Measurements from ENCODE around the gene DNMBP. TPM values are rescaled to one million over a fixed set of nuclear protein-coding genes. Genes with fewer than 3 reads are reported as not detected.
"Not testable (repeated sequence)": the region's sequence is repeated elsewhere in the genome, so short reads cannot be mapped to it uniquely, and the experiment has no call there.

DNMBP gene
- total RNA-seq, 1 donor, result 14.1 TPM

DNA sequence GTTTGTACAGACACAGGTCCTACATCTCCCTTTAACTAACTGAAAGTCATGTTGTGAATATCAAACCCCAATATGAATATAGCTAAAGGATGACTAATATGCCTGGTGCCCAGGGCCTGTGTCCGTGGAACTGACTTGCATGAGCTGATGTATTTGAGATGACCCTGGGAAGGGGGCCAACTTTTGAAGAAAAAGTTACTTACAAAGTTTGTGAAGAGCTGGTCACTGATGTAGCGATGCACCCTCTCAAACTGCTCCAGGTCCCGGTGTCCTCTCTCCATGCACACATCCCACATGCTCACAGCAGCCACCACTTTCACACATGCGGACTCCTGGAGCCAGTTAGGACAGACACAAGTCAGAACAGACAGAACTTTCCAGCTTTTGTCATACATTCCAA, 121.1 kb downstream of the DNMBP start:
- H3K9me3 ChIP-seq (ENCODE audit: low read depth, low read length), result no peaks in the 10 kb centered on the region
- H3K4me1 ChIP-seq (ENCODE audit: insufficient read depth, low read length), result no peaks in the 10 kb centered on the region
- no peaks in the 10 kb centered on the region for H3K27me3 ChIP-seq (ENCODE audit: insufficient read depth, low read length)
- no peak overlapping the region for H3K4me3 ChIP-seq (ENCODE audit: low read length)

DNA sequence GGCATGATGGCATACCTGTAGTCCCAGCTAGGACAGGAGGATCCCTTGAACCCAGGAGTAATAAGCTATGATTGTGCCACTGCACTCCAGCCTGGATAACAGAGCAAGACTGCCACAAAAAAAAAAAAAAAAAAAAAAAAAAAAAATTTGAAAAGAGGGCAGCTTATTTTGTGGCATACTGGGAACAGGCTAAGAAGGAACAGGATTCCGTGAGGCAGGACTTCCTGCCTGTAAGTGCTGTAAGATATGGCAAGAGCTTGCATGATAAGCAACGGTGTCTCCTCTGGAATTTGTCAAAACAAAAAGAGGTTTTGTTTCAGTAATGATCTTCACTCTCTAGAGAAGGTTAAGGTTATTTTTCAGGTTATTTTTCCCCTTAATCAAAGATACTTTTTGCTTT, 126.2 kb downstream of the DNMBP start:
- Histone ChIP-seq H3K4me1 (ENCODE audit: insufficient read depth, low read length) (no peaks in the 10 kb centered on the region), H3K4me3 (ENCODE audit: low read length) (no peak overlapping the region), H3K27me3 (ENCODE audit: insufficient read depth, low read length) (no peaks in the 10 kb centered on the region), H3K9me3 (ENCODE audit: low read depth, low read length) (no peaks in the 10 kb centered on the region)

DNA sequence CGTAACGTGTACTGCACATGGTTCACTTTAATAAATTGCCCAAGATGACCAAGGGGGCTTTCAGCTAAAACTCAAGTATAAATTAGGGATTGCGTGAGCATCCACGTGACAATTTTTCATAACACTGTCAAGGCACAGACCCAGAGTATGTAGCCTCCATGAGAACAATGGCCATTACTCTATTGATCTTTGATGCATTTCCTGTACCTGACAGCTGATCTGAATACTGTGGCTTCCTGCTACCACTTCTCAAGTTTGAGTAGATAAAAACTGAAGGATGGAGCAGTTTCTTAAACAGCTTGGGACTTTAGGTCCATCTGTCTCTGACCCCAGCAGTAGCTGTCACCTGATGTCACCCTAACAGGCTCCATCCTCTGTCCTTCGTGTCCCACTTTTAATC, 128.4 kb downstream of the DNMBP start:
- Histone ChIP-seq H3K4me1 (ENCODE audit: insufficient read depth, low read length) (no peaks in the 10 kb centered on the region), H3K9me3 (ENCODE audit: low read depth, low read length) (no peaks in the 10 kb centered on the region), H3K27me3 (ENCODE audit: insufficient read depth, low read length) (no peaks in the 10 kb centered on the region), H3K4me3 (ENCODE audit: low read length) (no peak overlapping the region)

DNA sequence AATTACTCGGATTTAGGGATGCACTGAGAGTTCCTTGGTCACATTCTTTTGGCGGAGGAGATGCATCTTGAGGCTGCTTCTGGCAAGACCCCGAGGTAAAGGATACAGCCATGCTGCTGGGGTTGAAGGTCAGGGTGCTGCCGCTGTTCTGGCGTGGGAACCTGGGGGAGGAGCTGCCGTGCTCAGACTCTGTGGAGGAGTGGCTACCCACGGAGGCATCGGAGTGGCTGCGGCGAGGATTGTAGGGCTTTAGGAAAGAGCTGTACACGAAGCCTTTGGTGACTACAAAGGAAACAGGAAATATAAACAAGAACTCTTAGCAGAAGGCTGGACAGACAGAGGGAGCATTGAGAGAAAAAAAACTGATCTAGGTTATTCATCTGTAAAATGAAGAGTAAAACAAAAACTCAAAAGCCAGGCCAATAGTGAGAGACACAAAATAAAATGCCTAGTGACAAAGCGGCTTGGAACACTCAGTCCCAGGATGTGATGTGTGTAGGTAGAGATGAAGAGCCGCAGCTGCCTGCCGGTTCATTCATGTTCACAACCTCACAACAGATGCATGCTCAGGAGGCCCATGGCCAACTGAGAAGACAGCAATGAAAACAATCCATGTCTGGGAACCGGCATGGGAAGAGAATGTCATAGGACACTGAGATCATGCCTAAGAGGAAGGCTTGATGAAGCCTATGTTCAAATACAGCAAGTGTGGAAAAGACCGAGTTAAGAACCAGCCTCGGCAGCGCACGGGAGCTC, 129.5 kb downstream of the DNMBP start:
- Histone ChIP-seq H3K27me3 (ENCODE audit: insufficient read depth, low read length) (no peaks in the 10 kb centered on the region), H3K4me3 (ENCODE audit: low read length) (no peak overlapping the region), H3K4me1 (ENCODE audit: insufficient read depth, low read length) (no peaks in the 10 kb centered on the region), H3K9me3 (ENCODE audit: low read depth, low read length) (no peaks in the 10 kb centered on the region)

DNA sequence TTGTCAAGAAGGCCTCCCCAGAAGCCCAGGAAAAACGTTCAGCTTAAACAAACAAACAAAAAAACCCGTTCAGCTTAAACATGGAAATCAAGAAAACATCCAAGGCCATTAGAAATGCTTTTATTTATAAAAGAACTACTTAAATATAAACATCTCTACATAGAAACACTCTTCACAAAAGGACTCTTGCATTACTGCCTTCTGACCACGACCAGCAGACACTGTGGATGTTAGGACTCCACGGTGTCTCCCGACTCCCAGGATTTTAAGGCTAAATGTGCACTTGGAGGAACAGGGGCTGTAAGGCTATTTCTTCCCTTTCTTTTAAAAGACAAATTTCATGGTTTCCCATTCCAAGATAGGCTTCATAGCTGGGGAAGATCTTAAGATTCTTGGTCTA, 134.3 kb downstream of the DNMBP start:
- Histone ChIP-seq H3K4me1 (ENCODE audit: insufficient read depth, low read length) (peaks cover 2% of the 10 kb centered on the region), H3K9me3 (ENCODE audit: low read depth, low read length) (no peaks in the 10 kb centered on the region), H3K27me3 (ENCODE audit: insufficient read depth, low read length) (peaks cover 8% of the 10 kb centered on the region), H3K4me3 (ENCODE audit: low read length) (no peak overlapping the region)

DNA sequence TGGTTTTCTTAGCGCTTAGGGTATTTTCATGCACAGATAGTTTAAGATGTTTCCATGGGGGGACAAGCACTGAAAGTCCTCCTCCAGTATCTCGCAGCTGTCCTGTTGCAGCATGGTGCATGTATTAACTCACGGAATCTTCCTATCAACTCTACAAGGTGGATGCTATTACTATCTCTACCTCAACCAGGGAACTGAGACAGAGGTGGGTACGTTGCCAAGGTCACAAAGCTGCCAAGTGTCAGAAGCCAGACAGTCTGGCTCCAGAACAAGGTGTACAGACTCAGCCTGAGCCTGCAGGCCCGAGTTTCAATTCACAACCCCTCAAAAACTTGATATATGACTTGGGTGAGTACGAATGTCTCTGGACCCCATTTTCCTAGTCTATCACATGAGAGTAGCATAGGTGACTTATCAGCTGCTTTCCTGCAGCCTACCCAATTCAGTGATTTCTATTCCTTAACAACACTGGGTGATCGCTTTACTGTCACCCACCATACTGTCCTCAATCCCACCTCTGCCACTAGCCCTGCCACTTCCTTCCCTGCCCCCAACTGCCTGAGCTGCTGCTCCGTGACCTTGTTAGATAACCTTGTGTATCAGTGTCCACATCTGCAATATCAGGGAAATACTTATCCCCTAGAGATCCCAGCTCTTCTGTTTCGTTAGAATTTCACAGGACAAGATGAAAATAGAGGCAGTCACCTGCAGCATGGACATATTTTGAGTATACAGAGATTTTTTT, 135.2 kb downstream of the DNMBP start:
- H3K9me3 ChIP-seq (ENCODE audit: low read depth, low read length), result no peaks in the 10 kb centered on the region
- peaks cover 8% of the 10 kb centered on the region for H3K27me3 ChIP-seq (ENCODE audit: insufficient read depth, low read length)
- peaks cover 11% of the 10 kb centered on the region for H3K4me1 ChIP-seq (ENCODE audit: insufficient read depth, low read length)
- no peak overlapping the region for H3K4me3 ChIP-seq (ENCODE audit: low read length)

DNA sequence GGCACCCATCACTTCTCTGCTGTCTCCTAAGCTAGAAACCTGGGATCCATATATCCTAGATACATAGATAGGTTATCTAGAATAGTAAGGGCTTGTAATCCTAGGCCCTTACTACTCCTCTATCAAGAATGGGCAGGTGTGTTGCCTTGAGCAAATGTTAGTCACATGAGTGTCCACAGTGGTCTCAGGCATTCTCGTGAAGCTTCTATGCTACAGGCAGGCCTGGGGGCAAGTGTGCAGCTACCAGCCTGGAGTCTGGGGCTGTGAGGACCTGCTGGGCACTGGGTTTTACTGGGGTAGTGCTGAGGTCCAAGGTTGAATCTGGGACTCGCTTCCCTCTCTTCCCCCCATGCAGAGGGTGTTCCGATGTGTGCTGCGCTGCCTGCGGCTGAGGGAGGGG, 135.9 kb downstream of the DNMBP start:
- Histone ChIP-seq H3K27me3 (ENCODE audit: insufficient read depth, low read length) (peaks cover 15% of the 10 kb centered on the region), H3K9me3 (ENCODE audit: low read depth, low read length) (no peaks in the 10 kb centered on the region), H3K4me1 (ENCODE audit: insufficient read depth, low read length) (peaks cover 11% of the 10 kb centered on the region), H3K4me3 (ENCODE audit: low read length) (no peak overlapping the region)

DNA sequence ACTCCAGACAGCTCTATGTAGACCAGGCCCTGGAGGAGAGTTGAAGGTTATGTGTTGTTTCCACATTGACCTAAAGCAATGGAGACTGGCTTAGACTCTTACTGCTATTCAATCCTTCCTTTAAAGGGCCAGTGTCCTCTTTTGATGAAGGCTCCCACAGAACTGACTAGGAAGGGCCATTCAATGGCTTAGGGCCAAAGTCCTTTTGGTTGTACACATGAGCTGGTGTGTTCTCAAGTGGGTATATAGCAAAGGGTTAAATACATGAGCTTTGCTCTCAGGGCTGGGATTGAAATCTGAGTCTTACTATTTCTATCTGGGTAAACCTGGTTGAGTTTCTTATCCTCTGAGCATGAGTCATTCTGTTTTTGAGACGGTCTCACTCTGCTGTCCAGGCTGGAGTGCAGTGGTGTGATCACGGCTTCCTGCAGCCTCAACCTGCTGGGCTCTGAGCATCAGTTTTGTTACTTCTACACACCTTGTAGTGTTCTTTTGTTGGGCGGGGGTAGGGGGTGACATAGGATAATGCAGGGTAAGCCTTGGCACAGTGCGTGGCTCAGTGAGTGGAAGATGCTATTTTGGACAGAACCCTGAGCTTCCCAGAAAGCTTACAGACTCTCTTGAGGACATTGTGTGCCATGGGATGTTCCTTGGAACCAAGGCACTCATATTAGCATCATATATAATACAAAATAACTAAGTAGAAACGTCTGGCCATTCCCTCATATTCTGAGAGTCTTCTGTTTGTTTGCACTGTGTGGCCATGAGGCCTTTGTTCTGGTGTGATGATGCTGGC, 137.2 kb downstream of the DNMBP start:
- H3K4me3 ChIP-seq (ENCODE audit: low read length), result no peak overlapping the region
- H3K27me3 ChIP-seq (ENCODE audit: insufficient read depth, low read length), result peaks cover 16% of the 10 kb centered on the region
- no peaks in the 10 kb centered on the region for H3K9me3 ChIP-seq (ENCODE audit: low read depth, low read length)
- peaks cover 11% of the 10 kb centered on the region for H3K4me1 ChIP-seq (ENCODE audit: insufficient read depth, low read length)

DNA sequence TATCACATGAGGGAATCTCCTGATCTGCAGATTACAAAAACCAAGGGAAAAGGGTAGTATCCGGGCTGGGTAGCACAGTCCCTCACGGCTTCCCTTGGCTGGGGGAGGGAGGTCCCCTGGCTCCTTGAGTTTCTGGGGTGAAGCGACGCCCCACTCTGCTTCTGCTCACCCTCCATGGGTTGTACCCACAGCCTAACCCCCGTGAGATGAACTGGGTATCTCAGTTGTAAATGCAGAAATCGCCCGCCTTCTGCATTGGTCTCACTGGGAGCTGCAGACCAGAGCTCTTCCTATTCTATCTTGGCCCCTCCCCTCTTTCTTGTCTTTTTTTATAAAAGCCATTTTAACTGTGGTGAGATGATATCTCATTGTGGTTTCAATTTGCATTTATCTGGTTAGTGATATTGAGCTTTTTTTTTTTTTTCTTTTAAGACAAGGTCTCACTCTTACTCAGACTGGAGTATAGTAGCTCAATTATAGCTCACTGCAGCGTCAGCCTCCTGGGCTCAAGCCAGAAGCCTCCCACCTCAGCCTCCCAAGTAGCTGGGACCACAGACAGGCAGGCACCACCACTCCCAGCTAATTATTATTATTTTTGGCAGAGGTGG, 139.5 kb downstream of the DNMBP start:
- peaks cover 11% of the 10 kb centered on the region for H3K4me1 ChIP-seq (ENCODE audit: insufficient read depth, low read length)
- H3K9me3 ChIP-seq (ENCODE audit: low read depth, low read length), result no peaks in the 10 kb centered on the region
- peaks cover 16% of the 10 kb centered on the region for H3K27me3 ChIP-seq (ENCODE audit: insufficient read depth, low read length)
- no peak overlapping the region for H3K4me3 ChIP-seq (ENCODE audit: low read length)

DNA sequence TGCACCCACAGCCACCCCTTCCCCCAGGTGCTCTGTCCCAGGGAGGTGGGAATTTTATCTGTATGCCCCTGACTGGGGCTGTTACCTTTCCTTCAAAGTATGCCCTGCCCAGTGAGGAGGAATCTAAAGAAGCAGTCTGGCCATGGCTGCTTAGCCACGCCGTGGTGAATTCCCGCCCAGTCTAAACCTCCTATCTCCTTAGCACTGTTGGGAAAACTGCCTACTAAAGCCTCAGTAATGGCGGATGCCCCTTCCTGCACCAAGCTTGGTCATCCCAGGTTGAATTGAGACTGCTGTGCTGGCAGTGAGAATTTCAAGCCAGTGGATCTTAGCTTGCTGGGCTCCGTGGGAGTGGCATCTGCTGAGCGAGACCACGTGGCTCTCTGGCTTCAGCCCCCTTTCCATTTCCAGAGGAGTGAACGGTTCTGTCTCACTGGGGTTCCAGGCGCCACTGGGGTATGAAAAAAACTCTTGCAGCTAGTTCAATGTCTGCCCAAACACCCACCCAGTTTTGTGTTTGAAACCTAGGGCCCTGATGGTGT, 140.1 kb downstream of the DNMBP start:
- Histone ChIP-seq H3K27me3 (ENCODE audit: insufficient read depth, low read length) (peaks cover 16% of the 10 kb centered on the region), H3K4me3 (ENCODE audit: low read length) (no peak overlapping the region), H3K4me1 (ENCODE audit: insufficient read depth, low read length) (peaks cover 11% of the 10 kb centered on the region), H3K9me3 (ENCODE audit: low read depth, low read length) (no peaks in the 10 kb centered on the region)

DNA sequence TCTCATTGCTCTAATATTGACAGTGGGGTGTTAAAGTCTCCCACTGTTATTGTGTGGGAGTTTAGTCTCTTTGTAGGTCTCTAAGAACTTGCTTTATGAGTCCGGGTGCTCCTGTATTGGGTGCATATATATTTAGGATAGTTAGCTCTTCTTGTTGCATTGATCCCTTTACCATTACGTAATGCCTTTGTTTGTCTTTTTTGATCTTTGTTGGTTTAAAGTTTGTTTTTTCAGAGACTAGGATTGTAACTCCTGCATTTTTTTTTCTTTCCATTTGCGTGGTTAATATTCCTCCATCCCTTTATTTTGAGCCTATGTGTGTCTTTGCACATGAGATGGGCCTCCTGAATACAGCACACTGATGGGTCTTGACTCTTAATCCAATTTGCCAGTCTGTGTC, 142.5 kb downstream of the DNMBP start:
- not testable (repeated sequence) for H3K9me3 ChIP-seq (ENCODE audit: low read depth, low read length); H3K4me3 ChIP-seq (ENCODE audit: low read length)
- Histone ChIP-seq H3K4me1 (ENCODE audit: insufficient read depth, low read length) (peaks cover 11% of the 10 kb centered on the region), H3K27me3 (ENCODE audit: insufficient read depth, low read length) (peaks cover 15% of the 10 kb centered on the region)

DNA sequence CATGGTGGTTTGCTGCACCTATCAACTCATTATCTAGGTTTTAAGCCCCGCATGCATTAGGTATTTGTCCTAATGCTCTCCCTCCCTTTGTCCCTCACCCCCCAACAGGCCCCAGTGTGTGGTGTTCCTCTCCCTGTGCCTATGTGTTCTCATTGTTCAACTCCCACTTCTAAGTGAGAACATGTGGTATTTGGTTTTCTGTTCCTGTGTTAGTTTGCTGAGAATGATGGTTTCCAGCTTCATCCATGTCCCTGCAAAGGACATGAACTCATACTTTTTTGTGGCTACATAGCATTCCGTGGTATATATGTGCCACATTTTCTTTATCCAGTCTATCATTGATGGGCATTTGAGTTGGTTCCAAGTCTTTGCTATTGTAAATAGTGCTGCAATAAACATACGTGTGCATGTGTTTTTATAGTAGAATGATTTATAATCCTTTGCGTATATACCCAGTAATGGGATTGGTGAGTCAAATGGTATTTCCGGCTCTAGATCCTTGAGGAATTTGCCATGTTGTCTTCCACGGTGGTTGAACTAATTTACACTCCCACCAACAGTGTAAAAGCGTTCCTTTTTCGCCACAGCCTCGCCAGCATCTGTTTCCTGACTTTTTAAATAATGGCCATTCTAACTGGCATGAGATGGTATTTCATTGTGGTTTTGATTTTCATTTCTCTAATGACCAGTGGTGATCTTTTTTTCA, 146.1 kb downstream of the DNMBP start:
- H3K9me3 ChIP-seq (ENCODE audit: low read depth, low read length); H3K27me3 ChIP-seq (ENCODE audit: insufficient read depth, low read length); H3K4me1 ChIP-seq (ENCODE audit: insufficient read depth, low read length); H3K4me3 ChIP-seq (ENCODE audit: low read length): not testable (repeated sequence)

DNA sequence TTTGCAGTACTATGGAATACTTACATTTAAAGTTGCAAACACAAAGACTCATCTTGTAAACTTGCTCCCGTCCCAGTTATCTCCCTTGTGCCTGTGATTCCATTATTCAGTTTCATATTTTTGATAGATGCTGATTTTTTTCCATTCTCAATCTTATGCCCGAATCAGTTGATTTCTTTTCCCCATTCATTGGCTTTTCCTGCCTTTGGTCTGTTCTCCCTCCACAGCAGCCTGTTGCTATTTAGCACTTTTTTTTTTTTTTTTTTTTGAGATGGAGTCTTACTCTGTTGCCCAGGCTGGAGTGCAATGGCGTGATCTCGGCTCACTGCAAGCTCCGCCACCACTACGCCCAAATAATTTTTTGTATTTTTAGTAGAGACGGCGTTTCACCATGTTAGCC, 149.3 kb downstream of the DNMBP start:
- Histone ChIP-seq H3K9me3 (ENCODE audit: low read depth, low read length) (no peaks in the 10 kb centered on the region), H3K27me3 (ENCODE audit: insufficient read depth, low read length) (no peaks in the 10 kb centered on the region), H3K4me1 (ENCODE audit: insufficient read depth, low read length) (no peaks in the 10 kb centered on the region), H3K4me3 (ENCODE audit: low read length) (no peak overlapping the region)

DNA sequence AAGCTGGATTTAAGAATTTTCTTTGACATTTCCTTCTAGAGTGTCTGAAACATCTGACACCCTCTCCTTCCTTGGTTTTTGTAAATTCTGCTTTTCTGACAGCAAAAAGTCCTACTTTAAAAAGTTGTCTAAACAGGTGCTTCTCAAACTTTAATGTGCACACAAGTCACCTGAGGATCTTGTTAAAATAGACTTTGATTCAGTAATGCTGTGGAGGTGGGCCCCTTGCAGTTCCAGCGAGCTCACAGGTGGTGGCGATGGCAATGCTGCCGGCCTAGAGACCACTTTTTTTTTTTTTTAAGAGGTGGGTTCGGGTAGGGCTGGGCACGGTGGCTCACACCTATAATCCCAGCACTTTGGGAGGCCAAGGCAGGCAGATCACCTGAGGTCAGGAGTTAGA, 150.2 kb downstream of the DNMBP start:
- no peaks in the 10 kb centered on the region for H3K27me3 ChIP-seq (ENCODE audit: insufficient read depth, low read length)
- H3K4me1 ChIP-seq (ENCODE audit: insufficient read depth, low read length), result no peaks in the 10 kb centered on the region
- no peak overlapping the region for H3K4me3 ChIP-seq (ENCODE audit: low read length)
- no peaks in the 10 kb centered on the region for H3K9me3 ChIP-seq (ENCODE audit: low read depth, low read length)

All from mononuclear cell (primary cell).